Measurements from ENCODE around the gene EDARADD.
"Not testable (repeated sequence)": the region's sequence is repeated elsewhere in the genome, so short reads cannot be mapped to it uniquely, and the experiment has no call there.

Gene EDARADD

DNA sequence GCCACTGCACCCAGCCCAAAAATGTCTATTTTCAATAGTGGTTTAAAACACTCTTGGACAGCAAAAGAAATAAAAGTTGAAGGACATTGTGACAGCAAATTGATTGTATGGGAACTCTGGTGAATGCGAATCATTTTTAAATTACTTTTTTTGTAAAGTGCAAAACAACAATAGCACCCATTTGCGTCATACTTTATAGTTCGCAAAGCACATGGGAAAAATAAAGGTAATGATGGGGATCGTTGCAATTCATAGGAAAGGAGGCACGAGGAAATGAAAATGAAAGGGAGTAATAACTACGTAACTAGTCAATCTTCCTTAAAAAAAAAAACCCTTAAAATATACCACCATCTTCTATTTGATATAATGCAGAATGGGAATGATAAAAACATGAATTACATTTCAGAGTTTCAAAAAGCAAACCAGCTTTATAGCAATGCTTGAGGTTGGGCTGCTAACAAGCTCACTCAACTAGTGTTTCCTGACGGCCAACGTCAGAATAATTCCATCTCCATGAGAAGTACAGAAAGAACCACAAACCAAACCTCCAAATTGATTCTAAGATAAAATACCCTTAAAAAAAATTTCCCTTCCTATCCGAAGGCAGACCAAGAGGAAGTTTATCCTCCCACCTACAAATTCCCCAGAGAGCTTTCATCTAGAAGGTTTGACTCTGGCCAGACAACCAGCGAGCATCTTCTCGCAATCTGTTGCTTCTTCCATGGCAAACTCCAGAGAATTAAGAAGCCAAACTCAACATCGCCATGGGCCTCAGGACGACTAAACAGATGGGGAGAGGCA, at the start of gene EDARADD:
EDARADD (plus strand) TSS at position 606 of the 801 bp plus-strand sequence; CDS start at position 765, 159 bp downstream.
- no peak for DNase-seq

DNA sequence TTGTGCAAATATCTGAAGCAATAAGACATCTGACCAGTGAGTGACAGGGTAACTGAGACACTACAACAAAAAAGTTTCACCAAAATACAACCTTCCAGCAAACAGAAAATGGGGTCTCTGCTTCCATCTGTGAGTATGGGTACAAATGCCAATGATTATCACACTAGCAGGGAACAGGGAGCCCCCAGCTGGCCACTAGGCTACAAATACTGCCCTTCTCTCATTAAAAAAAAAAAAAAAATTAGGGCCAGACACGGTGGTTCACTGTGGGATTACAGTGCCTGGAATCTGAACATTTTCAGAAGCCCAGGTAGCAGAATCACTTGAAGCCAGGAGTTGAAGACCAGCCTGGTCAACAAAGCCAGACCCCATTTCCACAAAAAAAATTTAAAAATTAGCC, 48.4 kb upstream of the EDARADD start:
- no peak for DNase-seq

DNA sequence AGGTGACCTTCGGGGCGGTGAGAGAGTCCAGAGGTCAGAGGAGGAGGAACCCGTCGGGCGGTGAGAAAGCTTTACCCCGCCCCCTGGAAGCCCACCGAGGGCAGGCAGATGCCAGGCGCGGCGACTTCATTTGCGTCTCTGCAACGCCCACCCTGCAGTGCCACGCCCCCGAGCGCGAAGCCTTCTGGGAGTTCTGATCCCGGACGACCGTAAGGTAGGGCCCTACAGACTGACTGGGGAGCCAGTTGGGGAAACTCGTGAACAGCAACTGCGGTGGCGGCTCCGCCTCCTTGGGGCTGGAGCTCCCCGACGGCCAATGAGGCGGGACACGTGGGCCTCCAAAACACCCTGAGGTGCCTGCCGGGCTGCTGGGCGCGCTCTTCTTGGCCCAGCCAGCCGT, 46.0 kb upstream of the EDARADD start:
- DNase-seq: no peak

DNA sequence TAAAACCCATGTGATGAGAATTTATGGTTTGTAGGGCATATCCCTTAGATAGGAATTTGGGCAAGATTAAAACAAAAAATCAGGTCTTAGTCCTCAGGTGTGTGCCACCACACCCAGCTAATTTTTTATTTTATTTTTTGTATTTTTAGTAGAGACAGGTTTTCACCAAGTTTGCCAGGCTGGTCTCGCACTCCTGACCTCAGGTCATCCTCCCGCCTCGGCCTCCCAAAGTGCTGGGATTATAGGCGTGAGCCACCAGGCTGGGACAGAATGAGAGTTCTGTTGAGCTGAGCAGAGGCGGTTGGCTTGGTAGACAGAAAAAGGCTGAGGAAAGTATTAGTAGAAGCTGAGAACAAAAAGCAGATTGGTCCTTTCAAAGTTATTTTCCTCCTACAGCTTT, 43.8 kb upstream of the EDARADD start:
- no peak for DNase-seq

DNA sequence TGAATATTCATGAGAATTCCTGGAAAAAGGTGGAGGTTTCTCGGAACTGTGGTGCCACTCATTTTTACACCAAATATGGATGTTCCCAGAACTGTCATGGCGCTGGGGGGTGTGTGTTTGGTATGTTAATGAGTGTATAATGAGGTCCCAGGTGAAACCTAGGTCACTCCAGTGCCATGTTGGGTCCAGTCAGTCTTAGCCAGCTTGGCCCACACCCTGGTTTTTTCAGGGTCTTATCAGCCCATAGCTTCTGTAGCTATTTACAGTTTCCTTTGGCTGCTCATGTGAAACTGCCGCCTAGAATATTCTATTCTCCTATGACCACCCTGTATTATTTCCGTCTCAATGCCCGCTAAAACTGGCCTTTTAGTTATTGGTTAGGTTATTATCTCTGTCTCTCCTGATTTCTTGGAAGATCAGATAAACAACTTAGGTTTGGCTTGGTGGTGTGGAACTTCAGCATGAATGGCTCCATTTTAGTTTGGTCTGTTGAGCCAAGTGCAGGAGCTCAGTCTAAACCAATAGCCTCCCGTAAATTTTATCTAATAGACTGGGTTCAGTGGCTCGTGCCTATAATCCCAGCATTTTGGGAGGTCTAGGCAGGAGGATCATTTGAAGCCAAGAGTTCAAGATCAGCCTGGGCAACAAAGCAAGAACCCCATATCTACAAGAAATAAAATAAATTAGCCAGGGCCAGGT, 42.1 kb upstream of the EDARADD start:
- DNase-seq: no peak

DNA sequence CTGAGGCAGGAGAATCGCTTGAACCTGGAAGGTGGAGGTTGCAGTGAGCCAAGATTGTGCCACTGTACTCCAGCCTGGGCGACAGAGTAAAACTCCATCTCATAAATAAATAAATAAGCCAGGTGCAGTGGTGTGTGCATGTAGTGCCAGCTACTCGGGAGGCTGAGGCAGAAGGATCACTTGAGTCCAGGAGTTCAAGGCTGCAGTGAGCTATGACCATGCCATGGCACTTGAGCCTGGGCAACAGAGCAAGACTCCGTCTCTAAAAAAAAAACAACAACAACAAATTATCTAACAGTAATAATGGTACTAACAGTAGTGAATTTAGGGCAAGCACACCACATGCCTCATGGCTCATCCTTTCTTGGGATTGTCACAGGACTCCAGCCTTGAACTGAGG, 41.3 kb upstream of the EDARADD start:
- not testable (repeated sequence) for DNase-seq

DNA sequence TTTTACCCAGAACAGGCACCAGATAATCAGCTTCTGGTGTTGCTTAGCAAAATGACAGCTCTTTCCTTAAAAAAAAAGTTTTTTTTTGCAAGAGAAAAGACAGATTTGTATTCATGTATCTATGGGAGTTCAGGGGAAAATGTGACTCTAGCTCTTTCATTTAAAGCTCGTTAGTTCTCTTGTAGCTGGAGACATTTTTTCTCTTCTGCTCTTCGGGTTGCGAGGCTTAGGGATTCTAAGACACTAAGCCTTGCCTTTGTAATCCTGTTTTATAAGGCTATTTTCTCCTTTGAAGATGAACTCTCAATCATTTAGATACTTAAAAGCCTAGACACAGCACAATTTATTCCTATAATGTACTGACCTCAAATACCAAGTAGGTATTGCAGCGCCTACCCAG, 40.3 kb upstream of the EDARADD start:
- no peak for DNase-seq

DNA sequence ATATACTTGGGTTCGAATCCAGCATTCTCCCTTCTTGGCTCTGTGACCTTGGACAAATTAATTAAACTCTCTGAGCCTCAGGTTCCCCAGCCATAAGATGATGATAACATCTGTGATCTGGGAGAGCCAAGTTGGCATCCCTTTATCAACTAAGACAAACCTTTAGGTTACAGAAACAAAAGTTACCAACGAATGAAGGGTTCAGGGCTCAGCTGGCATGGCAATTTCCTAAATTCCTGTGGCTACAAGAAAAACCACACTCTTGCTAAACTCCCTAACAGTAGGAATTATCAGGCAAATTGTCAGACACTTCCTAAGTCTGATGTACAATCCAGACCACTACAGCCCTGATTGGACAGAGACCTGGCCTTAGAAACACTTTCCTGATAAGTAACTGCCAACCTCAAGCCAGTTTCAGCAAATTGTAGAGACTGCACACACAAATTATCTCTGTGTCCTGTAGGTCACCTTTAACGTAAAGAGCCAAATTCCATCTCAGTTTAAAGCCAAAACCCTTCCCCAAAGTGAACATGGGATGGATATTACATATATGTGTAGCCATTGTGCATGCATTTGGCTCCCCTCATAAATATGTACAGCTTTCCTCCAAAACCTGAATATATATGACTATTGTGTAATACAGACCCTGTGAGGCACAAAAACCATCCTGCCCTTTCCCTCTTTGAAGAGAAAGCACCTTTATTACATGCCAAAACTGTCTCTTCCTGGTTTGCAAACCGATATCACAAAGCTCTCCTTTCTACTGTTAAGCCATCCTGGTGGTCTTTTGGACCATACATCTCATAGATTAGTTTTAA, 39.5 kb upstream of the EDARADD start:
- DNase-seq: no peak

DNA sequence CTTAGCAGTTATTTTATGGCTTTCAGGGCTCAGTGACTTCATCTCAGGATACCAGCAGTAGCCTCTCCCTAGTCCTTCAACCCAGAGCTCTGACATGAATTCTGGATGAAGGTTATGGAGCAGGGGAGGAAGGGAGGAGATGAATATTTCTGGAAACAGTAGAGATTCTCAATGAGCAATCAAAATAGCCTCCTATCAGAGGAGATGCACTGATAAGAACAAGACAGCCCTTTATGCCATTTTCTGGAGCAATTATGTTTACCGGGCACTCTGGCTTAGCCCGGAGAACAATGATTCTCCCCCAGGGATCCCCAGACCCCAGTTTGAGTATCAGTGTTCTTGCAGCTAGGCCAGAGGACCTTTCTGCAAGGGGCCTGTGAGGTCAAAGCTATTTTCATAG, 37.9 kb upstream of the EDARADD start:
- DNase-seq: no peak

DNA sequence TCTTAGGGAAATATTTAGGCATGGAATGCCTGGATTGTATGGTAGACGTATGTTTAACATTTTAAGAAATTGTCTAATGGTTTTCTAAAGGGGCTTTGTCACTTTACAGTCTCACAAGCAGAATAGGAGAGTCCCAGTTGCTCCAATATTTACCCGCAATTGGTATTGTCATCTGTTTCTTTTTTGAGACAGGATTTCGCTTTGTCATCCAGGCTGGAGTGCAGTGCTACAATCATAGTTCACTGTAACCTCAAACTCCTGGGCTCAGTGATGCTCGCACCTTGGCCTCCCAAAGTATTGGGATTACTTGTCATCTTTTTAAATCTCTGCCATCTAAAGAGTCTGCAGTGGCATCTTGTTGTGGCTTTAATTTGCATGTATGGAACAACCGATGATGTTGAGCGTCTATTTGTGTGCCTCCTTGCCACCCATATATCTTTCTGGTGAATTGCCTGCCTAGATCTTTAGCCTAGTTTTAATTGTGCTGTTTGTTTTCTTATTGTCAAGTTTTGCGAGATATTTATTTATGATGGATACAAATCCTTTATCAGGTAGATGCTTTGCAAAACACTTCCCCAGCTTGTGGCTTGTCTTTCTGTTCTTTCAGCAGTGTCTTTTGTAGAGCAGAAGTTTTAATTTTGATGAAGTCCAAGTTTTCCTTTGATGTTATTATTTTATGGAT, 32.0 kb upstream of the EDARADD start:
- no peak for DNase-seq

DNA sequence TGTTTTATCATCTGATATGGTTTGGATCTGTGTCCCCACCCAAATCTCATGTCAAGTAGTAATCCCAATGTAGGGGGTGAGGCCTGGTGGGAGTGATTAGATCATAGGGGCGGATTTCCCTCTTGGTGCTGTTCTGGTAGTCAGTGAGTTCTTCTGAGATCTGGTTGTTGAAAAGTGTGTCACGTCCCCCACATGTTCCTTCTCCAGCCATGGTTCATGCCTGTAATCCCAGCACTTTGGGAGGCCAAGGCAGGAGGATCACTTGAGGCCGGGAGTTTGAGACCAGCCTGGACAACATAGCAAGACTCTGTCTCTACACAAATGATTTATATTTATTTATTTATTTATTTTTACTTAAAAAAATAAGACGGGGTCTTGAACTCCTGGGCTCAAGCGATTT, 30.8 kb upstream of the EDARADD start:
- no peak for DNase-seq

DNA sequence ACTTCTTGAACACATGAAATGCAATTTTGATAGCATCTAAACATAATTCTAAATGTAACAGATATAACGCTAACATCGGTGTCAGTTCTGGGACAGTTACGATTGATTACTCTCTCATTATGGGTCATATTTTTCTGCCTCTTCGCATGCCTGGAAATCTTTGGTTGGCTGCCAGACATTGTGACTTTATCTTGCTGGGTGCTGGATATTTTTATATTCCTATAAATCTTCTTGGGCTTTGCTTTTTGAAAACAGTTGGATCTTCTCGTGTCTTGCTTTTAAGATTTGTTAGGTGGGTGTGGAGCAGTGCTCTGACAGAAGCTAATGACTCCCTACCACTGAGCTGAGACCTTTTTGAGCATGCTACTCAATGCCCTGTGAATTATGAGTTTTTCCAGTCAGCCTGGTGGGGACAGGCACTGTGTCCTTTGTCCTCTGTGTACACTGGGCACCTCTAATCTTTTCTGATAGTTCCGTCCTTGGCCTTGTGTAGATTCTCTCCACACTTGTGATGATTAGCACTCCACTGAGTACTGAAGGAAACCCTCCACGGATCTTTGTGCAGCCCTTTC, 28.0 kb upstream of the EDARADD start:
- DNase-seq: no peak

DNA sequence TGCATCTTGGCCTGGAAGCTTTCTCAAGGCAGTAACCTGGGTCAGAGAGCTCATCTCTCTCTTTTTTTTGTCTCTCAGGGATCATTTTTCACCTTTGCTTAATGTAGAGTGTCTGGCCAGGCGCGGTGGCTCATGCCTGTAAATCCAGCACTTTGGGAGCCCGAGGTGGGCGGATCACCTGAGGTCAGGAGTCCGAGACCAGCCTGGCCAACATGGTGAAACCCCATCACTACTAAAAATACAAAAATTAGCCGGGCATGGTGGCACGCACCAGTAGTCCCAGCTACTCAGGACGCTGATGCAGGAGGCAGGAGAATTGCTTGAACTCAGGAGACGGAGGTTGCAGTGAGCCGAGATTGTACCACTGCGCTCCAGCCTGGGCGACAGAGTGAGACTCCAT, 27.4 kb upstream of the EDARADD start:
- not testable (repeated sequence) for DNase-seq

DNA sequence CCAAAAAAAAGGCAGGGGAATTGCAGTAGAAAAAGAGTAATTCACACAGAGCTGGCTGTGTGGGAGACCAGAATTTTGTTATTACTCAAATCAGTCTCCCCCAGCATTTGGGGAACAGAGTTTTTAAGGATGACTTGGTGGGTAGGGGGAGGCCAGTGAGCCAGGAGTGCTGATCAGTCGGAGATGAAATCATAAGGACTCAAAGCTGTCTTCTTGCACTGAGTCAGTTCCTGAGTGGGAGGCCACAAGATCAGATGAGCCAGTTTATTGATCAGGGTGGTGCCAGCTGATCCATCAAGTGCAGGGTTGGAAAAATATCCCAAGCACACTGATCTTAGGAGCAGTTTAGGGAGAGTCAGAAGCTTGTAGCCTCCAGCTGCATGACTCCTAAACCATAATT, 23.7 kb upstream of the EDARADD start:
- no peak for DNase-seq

DNA sequence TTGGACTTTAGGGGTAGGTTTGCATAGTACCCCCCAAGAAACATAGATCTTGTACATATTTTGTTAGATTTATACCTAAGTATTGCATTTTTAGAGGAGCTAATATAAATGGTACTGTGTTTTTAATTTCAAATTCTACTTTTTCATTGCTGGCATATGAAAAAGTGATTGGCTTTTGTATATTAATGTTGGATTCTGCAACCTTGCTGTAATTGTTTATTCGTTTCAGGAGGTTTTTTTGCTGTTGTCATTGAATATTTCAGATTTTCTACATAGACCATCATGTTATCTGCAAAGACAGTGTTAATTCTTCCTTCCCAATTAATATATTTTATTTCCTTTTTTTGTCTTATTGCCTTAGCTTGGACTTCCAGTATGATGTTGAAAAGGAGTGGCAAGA, 23.0 kb upstream of the EDARADD start:
- no peak for DNase-seq

DNA sequence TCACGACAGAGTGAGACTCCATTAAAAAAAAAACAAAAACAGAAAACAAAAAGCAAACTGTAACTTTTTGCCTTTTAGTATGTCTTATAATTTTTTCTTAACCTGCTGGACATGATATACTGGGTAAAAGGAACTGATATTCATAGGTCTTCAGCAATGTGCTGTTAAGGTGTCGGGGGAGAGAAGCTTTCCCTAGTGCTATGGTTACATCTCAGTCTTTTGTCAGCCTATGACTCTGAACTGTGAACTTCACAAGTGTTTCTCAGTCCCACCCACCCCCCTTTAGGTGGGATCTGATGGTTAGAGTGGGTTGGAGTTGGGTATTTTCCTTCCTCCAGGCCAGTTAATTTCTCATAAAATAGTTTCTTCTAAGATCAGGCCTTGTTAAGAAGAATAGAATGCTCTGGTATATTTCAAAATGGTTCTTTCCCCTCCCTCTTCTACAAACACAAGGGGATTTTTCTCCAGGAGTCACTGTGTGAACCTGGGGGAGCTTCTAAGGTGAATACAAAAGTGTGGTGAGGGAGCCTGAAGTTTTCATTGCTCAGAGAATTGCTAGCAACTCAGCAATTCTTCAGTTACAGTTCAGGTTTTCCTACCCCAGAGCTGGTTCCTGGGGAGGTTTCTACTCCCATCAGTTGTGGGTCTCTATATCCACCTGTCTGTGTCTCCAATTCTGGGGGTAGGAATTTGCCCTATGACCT, 16.1 kb upstream of the EDARADD start:
- no peak for DNase-seq

DNA sequence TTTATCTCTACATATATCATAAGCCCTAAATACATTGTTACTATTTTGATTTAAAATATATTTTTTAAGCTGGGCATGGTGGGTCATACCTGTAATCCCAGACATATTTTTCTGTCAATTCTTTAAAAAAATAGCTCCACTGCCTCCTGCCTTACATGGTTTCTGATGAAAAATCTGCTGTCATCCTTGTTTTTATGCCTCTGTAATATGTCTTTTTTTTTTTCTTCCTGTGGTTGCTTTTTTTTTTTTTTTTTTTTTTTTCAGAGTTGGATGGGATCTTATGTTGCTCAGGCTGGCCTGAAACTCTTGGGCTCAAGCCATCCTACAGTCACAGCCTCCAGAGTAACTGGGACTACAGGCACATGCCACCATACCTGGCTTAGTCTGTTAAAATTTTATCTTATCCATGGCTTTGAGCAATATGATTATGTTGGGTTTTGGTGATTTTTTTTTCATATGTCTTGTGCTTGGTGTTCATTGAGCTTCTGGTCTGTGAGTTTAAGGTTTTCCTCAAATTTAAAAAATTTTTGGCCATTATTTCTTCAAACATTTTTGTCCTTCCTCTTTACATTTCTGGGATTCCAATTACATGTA, 12.4 kb upstream of the EDARADD start:
- DNase-seq: no peak

DNA sequence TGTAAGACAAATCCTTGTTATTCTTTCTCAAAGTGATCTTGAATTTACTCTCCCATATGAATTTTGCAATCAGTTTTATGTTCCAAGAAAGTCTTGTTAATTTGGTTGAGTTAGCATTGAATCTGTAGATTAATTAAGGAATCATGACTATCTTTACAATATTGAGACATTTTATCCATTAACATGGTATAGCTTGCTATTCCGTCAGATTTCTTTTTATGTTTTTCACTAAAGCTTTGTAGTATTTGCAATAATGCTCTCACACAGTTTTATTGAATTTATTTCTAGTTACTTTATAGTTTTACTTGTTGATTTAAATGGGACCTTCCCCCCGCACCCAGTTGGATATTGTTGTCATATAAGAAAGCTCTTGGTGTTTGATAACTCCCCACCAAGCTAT, 5.8 kb upstream of the EDARADD start:
- no peak for DNase-seq

DNA sequence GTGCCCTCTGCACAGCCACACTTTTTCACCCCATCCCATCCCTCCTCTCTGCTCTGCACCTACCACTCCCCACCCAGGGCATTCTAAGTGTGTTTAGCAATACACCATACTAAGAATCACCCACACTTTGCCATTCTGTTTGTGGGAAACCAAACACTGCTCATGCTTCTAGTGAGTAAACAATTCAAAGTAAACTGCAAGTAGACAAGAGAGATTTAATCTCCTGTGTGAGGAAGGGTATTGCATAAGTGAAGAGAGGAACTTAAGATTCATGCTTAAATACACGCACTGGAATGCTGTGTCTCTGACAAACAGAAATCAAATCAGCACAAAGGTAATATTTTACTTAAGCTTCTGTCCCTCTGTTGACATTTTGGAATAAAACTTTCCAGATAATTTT, 4.8 kb upstream of the EDARADD start:
- DNase-seq: no peak

DNA sequence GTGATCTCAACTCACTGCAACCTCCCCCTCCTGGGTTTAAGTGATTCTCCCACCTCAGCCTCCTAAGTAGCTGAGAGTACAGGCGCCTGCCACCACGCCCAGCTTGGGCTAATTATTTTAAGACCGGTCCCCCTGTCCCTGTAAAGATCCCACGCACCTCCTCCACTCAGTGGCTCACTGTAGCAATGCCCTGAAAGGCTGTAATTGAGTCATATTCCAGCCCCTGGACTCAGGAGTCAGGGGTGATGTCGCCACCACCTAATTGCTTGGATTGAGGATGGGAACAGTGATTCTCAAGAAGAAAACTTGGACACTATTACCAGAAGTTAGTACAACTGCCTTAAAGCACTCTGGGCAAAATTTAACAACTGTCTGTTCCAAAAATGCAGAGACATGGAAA, 3.1 kb upstream of the EDARADD start:
- DNase-seq: no peak

DNA sequence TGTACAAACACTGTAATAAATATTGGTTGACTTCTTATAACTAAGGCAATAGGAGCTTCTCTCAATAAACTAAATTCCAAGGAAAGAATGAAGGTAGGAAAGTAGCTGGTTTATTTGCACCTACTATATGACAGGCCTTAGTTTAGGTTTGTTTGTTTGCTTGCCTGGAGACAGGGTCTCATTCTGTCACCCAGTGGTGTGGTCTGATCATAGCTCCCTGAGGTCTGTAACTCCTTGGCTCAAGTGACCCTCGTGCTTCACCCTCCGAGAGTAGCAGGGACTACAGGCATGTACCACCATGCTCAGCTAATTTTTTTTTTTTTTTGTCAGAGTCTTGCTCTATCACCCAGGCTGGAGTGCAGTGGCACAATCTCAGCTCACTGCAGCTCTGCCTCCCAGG, 1.9 kb upstream of the EDARADD start:
- DNase-seq: no peak

DNA sequence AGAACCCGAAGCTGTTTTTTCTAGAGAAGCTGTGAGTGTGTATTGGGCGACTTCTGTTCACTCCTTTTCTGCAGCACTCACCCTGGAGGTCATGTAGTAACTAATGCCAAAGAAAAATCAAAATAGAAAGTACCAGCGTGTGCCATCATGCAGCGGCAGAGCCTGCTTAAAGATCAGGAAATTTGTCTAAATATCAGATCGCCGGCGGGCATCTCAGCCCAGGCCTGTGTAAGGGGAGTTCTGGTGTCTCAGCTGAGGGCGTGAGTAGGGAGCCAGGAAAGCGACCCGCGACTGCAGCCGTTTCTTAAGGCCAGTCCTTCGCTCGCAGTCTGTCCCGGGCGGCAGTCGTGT, 768 bp downstream of the EDARADD start:
- DNase-seq: no peak
